Neural cell (in vitro differentiated cells): Measurements from ENCODE around the gene TAF5L.

Experiments
- EP300 ChIP-seq: fragments of 450-650 bp; conservative IDR thresholded peaks from 2 replicates; pipeline ENCODE4 v1.6.1; 2014; ENCODE audit warnings: antibody characterized with exemption, mild to moderate bottlenecking, moderate library complexity; ENCODE audit not compliant: poor library complexity, severe bottlenecking
- EZH2 ChIP-seq: fragments of 200-600, 300-800 bp; shearing (Covaris generic), sonication (generic); IDR thresholded peaks from 2 replicates; pipeline ENCODE4 v1.6.1; 2014; ENCODE audit warnings: antibody characterized with exemption, low read length, borderline replicate concordance, mild to moderate bottlenecking; ENCODE audit not compliant: insufficient read depth, poor library complexity, severe bottlenecking
- MXI1 ChIP-seq: fragments of 450-650 bp; conservative IDR thresholded peaks from 2 replicates; pipeline ENCODE4 v1.6.1; 2014; ENCODE audit warnings: antibody characterized with exemption, mild to moderate bottlenecking; ENCODE audit not compliant: poor library complexity, severe bottlenecking
- POLR2AphosphoS5 ChIP-seq: IDR thresholded peaks from 2 replicates; pipeline ENCODE4 v1.6.1; 2012
- RAD21 ChIP-seq: fragments of 450-650 bp; conservative IDR thresholded peaks from 2 replicates; pipeline ENCODE4 v1.6.1; 2014; ENCODE audit warnings: antibody characterized with exemption, mild to moderate bottlenecking, moderate library complexity
- SMC3 ChIP-seq: fragments of 450-650 bp; conservative IDR thresholded peaks from 2 replicates; pipeline ENCODE4 v1.6.1; 2014; ENCODE audit warnings: antibody characterized with exemption, mild to moderate bottlenecking, moderate library complexity; ENCODE audit not compliant: poor library complexity
- TAF1 ChIP-seq: IDR thresholded peaks from 2 replicates; pipeline ENCODE4 v1.6.1; 2012; ENCODE audit warnings: low read depth
- TF ChIP-seq, protein P1 (sequence below): fragments of 450-650 bp; IDR thresholded peaks from 2 replicates; pipeline ENCODE4 v1.5.1; 2014; ENCODE audit warnings: antibody characterized with exemption, mild to moderate bottlenecking, moderate library complexity; ENCODE audit not compliant: poor library complexity, severe bottlenecking
- TF ChIP-seq, protein P2 (sequence below): IDR thresholded peaks from 2 replicates; pipeline ENCODE4 v1.6.1; 2012; ENCODE audit warnings: borderline replicate concordance

DNA sequence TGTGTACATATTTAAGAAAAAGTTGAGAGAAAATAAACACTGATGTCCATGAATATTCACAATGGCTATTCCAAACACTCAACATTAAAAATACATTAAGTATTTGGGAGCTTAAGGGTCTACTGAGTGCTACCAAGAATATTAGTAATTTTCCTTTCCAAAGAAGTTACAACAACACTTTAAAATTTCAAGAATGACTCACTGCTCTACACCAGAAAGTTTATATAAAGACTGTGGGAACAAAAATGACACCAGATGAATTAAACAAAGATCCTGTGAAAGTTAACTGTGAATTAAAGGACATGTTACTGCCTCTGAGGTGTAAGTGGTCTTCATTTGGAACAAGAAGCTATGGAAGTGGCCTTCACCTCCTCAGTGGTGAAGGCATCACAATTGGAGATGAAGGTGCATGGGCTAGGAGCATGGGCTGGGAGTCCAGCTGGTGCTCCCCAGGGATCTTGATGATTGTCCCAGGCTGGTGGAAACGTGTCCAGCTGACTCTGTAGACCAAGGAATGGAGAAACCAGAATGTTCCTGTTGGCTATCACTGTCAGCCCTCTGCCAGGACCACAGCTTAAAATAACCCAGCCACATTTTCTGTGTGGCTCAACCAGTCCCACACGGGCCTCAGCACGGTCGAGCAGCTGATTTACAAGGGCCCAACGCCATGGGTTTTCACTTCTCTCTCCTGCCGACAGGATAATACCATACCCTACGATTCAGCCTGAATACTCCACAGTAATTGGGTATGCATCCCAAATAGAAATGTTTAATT is 28.8 kb downstream of the TAF5L start:
- TF ChIP-seq POLR2AphosphoS5 (no peak), EP300 (no peak), EZH2 (no peak), RAD21 (no peak), SMC3 (no peak), TAF1 (no peak), MXI1 (no peak)
- TF ChIP-seq, protein P1, sequence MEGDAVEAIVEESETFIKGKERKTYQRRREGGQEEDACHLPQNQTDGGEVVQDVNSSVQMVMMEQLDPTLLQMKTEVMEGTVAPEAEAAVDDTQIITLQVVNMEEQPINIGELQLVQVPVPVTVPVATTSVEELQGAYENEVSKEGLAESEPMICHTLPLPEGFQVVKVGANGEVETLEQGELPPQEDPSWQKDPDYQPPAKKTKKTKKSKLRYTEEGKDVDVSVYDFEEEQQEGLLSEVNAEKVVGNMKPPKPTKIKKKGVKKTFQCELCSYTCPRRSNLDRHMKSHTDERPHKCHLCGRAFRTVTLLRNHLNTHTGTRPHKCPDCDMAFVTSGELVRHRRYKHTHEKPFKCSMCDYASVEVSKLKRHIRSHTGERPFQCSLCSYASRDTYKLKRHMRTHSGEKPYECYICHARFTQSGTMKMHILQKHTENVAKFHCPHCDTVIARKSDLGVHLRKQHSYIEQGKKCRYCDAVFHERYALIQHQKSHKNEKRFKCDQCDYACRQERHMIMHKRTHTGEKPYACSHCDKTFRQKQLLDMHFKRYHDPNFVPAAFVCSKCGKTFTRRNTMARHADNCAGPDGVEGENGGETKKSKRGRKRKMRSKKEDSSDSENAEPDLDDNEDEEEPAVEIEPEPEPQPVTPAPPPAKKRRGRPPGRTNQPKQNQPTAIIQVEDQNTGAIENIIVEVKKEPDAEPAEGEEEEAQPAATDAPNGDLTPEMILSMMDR = no peak
- TF ChIP-seq, protein P2, sequence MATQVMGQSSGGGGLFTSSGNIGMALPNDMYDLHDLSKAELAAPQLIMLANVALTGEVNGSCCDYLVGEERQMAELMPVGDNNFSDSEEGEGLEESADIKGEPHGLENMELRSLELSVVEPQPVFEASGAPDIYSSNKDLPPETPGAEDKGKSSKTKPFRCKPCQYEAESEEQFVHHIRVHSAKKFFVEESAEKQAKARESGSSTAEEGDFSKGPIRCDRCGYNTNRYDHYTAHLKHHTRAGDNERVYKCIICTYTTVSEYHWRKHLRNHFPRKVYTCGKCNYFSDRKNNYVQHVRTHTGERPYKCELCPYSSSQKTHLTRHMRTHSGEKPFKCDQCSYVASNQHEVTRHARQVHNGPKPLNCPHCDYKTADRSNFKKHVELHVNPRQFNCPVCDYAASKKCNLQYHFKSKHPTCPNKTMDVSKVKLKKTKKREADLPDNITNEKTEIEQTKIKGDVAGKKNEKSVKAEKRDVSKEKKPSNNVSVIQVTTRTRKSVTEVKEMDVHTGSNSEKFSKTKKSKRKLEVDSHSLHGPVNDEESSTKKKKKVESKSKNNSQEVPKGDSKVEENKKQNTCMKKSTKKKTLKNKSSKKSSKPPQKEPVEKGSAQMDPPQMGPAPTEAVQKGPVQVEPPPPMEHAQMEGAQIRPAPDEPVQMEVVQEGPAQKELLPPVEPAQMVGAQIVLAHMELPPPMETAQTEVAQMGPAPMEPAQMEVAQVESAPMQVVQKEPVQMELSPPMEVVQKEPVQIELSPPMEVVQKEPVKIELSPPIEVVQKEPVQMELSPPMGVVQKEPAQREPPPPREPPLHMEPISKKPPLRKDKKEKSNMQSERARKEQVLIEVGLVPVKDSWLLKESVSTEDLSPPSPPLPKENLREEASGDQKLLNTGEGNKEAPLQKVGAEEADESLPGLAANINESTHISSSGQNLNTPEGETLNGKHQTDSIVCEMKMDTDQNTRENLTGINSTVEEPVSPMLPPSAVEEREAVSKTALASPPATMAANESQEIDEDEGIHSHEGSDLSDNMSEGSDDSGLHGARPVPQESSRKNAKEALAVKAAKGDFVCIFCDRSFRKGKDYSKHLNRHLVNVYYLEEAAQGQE = no peak
